GM18909 (cell line): ENCODE results near the gene RPS28.
"Not testable (repeated sequence)": the region's sequence is repeated elsewhere in the genome, so short reads cannot be mapped to it uniquely, and the experiment has no call there.

Source experiments
- ATAC-seq: cut with Tn5 transposase; IDR thresholded peaks from one replicate; pipeline ENCODE4 v1.9.1; 2021; ENCODE audit warnings: mild to moderate bottlenecking; ENCODE audit not compliant: unreplicated experiment, poor library complexity

RPS28 gene

DNA sequence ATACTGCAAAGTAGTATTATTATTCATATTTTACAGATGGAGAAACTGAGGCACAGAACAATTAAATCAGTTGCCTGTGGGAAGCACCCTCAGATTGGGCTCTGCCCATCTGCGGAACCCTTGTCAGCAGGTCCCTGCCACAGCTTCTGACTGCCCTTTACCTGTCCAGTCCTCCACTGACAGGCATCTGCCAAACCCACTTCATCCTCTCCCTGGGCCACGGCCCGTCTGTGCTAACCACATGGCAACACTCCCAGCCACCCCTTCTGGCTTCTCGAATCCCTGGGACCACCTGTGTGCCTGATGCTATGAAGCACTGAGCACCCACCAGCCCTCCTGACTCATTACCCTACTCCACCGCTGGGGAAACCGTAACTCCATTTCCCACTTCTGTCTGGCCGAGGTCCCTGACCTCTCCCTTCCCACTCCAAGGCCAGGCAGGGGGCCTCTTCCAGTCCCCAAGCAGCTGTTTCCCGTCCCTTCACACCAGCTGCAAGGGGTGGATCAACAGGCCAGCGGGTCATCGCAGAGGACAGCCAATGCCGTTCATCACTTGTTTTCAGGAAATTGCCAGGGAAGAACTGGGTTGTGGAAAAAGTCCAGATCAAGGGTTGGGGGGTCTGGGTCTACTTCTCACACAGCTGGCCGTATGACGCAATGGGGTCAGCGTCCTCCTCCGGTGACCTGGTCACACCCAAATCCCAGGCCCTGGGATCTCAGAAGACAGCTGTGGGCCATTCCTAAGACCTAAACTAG is 19.2 kb downstream of the RPS28 start:
- ATAC-seq, result no peak

DNA sequence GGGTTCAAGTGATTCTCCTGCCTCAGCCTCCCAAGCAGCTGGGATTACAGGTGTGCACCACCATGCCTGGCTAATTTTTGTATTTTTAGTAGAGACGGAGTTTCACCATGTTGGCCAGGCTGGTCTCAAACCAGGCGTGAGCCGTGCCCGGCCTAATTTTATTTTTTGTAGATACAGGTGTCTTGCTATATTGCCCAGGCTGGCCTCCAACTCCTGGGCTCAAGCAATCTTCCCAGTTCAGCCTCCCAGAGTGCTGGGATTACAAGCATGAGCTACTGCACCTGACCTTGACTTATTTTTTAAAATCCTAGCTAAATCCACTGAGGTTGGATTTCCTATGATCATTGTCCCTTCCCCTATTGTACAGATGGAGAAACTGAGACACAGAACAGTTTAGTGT is 20.2 kb downstream of the RPS28 start:
- ATAC-seq, result not testable (repeated sequence)

DNA sequence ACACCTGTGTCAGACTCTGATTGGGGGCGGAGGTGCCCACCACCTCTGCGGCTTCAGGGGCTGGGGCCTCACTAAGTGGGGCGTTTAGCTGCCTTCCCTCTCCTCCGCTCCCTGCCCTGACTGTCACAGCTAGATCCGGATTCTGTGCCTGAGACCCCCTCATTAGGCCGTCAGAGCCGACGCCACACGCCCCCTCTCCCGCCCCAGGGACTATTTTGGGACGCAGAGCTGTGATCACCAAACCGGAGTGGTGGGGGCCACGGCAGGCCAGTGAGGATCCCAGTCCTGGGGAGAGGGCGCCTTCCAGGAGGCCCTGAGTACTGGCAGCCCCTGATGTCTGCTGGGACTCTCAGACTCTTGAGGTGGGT is 21.0 kb downstream of the RPS28 start:
- ATAC-seq, result no peak

DNA sequence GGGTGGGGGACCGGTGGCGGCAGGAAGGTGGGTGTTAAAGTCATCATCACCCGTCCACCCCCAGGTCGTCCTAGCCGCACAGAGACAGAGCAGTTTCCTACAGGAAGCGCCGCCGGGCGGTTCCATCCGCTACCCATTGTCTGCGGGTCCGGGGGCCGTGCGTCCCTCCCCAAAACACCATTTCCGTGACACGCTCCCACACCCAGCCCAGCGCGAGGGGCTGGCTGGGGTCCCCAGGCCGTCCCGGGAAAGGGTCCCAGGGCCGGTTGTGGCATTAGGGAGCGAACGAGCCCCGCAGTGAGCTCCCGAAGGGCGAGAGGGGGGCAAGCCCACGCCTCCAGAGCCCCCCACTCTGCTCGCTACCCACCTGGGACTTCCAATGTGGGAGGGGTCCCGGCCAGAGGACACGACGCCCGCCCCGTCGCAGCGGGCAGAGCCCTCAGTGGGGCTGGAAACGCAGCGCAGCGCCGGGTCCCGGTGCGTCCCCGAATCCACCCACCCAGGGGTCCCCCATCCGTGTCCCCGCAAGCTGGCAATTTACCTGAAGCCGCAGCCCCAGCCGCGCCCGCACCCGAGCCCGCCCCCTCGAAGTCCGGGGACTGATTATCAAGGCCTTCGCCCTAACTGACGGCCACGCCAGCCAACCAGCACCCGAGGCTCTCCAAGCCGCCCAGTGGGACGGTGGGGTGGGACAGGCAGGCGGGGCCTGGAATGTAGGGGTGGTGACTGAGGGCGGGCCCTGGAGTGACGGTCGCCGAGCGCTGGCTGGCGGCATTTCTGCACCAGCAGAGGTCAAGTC is 21.6 kb downstream of the RPS28 start, which contains the start of gene KANK3:
TSS of gene KANK3 (minus strand) at position 579 of the 799 bp plus-strand sequence. CDS start 5,434 bp downstream, outside the sequence.
- ATAC-seq, result peak; percentile 86

DNA sequence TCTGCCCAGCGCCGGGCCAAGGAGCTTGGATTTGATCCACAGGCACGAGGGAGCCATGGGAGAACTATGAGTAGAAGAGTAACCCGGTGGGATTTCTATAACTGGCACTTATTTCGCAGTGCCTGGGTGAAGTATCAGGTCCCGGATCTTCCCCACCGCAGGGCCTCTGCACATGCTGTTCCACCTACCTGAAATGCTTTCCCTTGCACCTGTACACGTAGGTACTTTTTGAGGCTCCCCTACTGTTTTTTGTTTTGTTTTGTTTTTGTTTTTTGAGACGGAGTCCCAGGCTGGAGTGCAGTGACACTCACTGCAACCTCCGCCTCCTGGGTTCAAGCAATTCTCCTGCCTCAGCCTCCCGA is 22.2 kb downstream of the RPS28 start:
- ATAC-seq, result no peak

DNA sequence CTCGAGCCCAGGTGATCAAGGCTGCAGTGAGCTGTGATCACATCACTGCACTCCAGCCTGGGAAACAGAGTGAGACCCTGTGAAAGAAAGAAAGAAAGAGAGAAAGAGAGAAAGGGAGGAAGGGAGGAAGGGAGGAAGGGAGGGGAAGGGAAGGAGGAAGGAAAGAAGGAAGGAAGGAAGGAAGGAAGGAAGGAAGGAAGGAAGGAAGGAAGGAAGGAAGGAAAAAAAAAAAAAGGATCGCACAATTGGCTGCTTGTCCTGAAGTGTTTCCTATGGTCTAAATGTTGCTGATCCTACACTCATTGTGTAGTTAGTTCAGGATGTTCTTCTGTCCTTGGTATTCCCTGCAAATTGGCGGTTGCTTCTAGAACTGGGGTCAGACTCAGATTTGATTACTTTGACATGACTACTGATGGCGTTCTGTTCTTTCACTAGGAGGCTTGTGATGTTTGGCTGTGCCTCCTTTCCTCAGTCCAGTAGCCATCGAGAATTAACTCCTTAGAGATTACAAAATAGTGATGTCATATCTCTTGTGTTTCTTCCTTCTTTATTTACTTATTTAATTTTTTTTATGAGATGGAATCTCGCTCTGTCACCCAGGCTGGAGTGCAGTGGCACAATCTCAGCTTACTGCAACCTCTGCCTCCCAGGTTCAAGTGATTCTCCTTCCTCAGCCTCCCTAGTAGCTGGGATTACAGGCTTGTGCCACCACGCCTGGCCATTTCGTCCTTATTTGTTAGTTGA is 28.5 kb downstream of the RPS28 start:
- ATAC-seq, result not testable (repeated sequence)

DNA sequence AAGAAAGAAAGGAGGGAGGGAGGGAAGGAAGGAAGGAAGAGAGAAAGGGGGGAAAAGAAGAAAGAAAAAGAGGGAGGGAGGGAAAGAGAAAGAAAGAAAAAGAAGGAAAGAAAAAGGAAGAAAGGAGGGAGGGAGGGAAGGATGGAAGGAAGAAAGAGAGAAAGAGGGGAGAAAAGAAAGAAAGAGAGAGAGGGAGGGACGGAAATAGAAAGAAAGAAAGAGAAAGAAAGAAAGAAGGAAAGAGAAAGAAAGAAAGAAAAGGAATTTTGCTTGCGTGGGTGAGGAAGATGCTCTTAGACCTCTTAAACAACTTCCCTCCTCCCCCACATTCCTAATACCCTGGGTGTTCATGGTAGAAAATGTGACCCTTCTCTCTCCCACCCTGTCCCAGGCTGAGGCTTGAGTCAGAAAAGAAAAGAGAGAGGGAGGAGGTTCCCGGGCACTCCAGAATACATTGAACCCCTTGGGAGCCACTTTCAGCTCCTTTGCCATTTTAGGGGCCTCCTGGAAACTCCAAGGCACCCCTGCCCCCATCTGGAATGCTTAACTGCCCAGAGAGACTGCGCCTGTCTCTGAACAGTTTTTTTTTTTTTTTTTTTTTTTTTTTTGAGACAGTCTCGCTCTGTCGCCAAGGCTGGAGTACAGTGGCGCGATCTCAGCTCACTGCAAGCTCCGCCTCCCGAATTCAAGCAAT is 31.0 kb downstream of the RPS28 start:
- ATAC-seq, result no peak

DNA sequence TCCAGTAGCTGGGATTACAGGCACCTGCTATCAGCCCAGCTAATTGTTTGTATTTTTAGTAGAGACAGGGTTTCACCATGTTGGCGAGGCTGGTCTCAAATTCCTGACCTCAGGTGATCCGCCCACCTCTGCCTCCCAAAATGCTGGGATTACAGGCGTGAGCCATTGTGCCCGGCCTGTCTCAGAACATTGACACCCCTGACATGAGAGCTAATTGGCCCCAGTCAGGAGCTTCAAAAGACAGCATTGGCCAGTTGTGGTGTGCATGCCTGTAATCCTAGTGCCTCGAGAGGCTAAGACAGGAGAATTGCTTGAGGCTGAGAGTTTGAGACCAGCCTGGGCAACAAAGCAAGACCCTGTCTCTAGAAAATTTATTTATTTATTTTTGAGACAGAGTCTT is 31.5 kb downstream of the RPS28 start:
- ATAC-seq, result not testable (repeated sequence)

DNA sequence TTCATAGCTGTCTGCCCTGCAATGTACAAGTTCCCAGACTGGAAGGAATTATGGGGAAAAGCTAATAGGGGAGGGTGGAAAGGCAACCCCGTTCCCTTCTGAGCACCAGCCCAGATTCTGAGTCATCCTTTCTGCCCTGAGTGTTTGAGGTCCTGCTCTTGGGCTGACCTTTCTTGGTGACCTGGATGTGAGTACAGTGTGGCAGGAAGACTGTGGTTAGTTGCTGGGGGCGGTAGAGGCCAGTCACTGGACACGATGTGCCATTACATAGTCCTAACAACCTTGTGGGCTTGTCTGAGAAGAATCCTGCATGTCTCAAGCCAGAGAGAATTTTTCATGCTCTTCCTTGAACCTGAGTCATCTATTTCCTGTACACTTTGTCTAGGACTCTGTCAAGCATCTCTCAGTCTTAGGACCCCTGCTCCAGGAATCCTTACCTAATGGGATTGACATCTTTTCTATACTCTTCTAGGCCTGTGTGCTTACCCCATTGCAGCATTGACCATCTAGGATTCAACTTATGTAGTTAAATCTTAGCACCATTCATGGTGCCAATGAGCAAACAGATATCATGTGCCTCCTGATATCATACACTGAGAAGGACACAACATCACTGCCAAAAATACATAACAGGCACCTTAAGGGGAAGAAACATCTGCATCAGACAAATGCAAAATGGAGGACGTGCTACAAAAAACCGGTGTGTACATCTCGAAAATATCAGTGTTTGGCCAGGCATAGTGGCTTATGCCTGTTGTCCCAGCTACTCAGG is 34.5 kb downstream of the RPS28 start:
- no peak for ATAC-seq

DNA sequence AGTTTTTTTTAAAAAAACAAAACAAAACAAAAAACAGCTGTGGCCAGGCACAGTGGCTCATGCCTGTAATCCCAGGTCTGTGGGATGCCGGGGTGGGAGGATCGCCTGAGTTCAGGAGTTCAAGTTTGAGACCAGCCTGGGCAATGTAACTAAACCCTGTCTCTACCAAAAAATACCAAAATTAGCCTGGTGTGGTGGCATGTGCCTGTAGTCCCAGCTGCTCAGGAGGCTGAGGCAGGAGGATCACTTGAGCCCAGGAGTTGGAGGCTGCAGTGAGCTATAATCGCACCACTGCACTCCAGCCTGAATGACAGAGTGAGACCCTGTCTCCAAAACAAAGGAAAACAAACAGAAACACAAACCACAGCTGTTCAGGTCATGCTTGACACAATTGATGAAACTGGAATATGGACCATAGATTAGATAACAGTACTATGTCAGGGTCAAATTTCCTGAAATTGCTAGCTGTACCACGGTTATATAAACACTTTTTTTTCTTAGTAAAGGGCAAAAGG is 35.8 kb downstream of the RPS28 start:
- no peak for ATAC-seq

DNA sequence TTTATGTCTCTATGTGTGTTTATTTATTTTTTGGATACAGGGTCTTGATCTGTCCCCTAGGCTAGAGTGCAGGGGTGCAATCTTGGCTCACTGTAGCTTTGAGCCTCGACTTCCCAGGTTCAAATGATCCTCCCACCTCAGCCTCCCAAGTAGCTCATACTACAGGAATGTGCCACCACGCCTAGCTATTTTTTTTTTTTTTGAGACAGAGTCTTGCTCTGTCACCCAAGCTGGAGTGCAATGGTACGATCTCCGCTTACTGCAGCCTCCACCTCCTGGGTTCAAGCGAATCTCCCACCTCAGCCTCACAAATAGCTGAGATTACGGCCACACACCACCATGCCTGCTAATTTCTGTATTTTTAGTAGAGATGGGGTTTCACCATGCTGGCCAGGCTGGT is 37.7 kb downstream of the RPS28 start:
- no peak for ATAC-seq

DNA sequence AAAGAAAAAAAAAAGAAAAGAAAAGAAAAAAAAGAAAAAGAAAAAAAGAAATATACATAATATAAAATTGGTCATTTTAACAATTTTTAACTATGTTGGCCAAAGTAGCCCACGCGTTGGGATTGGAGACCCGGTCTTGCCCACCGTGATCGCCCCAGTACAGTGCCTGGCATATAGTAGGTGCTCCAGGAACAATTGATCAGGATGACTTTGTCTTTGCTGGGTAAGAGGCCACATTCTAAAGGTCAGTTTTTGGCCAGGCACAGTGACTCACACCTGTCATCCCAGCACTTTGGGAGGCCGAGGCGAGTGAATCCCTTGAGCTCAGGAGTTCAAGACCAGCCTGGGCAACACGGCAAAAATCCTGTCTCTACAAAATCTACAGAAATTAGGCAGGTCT is 38.9 kb downstream of the RPS28 start:
- no peak for ATAC-seq

DNA sequence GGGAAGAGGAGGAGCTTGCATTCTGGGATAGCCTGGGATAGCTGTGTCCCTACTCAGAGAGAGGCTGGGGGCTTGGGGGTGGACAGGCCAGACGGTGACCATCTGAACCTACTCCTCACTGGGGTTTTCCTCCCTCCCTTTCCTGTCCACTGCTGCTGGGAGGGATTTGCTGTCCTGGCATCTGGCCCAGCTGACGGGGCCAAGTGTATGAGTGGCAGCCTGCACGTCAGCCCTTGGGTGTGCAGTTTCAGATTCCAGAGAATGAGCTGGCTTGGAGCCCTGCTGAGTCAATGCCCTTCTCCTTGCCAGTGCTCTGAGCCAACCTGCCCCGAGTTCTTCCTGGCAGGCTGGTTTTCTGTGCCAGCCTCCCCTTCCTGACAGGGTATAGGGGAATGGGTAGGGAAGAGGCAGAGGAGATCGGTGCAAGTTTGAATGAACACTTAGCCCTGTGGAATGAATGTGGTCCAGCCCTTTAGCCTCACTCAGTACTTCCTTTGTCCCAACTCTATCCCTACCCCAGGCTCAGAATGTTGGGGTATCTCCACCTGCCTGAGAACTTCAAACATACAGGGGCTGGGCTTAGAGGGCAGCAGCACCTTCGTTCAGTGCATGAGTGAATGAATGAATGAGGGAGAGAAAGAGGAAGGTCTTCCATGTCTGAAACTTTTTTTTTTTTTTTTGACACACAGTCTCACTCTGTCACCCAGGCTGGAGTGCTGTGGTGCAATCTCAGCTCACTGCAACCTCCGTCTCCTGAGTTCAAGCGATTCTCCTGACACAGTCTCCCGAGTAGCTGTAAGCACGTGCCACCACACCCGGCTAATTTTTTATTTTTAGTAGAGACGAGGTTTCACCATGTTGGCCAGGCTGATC is 40.9 kb downstream of the RPS28 start:
- ATAC-seq, result no peak

DNA sequence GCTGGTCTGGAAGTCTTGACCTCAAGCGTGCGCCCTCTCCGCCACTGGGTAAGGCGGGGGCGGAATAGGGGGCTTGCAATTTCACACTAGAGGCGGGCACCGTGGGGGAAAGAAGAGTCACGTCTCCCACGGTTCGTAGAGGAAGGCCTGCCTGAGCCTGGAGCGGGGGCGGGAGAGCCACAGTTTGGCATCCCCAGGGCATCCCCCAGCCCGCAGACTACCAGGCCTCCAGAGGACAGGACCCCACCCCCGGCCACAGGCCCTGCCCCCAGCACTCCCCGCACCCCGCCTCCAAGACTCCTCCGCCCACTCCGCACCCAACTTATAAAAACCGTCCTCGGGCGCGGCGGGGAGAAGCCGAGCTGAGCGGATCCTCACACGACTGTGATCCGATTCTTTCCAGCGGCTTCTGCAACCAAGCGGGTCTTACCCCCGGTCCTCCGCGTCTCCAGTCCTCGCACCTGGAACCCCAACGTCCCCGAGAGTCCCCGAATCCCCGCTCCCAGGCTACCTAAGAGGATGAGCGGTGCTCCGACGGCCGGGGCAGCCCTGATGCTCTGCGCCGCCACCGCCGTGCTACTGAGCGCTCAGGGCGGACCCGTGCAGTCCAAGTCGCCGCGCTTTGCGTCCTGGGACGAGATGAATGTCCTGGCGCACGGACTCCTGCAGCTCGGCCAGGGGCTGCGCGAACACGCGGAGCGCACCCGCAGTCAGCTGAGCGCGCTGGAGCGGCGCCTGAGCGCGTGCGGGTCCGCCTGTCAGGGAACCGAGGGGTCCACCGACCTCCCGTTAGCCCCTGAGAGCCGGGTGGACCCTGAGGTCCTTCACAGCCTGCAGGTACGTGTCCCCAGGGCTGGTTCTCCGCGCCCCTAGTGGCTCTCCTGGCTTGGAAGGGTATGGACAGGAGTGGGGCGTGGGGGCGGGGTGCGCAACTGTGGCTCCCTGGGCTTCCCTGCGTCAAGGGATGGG is 42.8 kb downstream of the RPS28 start, which contains the start of gene ANGPTL4:
TSS of gene ANGPTL4 (plus strand) at position 353 of the 969 bp plus-strand sequence. CDS start at position 520, 167 bp downstream.
- ATAC-seq, result no peak

DNA sequence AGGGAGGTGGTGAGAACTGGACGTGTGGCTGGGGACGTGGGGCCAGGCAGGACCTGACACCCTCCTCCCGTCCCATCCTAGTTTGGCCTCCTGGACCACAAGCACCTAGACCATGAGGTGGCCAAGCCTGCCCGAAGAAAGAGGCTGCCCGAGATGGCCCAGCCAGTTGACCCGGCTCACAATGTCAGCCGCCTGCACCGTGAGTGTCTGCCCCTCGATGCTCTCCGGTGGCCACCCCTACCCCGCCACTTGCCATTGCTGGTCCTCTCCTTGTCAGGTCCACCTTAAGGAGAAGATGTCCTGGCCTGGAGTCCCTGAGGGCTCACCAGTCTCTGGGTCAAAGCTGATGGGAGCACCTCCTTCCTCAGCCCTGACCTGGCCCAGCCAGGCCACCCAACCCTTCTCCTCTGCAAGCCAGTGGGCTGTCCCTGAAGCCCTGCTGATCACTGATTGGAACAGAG is 44.9 kb downstream of the RPS28 start:
- ATAC-seq, result no peak

DNA sequence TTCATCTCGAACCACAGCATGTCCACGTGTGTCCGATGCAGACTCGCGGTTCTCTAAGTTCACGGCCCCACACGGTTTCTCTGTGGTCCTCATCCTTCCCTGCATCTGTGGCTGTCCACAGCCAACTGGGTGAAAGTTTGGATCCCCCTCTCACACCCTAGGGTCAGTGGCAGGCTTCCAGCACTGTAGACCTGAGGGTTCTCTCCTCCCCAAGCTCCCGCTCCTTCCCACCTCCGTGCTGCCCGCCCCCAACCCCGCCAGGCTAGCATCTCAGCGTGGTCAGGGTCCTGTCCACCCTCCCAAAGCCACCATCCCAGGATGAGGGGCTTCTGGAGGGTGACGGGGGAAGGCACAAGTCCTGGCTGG is 45.6 kb downstream of the RPS28 start:
- ATAC-seq, result no peak

DNA sequence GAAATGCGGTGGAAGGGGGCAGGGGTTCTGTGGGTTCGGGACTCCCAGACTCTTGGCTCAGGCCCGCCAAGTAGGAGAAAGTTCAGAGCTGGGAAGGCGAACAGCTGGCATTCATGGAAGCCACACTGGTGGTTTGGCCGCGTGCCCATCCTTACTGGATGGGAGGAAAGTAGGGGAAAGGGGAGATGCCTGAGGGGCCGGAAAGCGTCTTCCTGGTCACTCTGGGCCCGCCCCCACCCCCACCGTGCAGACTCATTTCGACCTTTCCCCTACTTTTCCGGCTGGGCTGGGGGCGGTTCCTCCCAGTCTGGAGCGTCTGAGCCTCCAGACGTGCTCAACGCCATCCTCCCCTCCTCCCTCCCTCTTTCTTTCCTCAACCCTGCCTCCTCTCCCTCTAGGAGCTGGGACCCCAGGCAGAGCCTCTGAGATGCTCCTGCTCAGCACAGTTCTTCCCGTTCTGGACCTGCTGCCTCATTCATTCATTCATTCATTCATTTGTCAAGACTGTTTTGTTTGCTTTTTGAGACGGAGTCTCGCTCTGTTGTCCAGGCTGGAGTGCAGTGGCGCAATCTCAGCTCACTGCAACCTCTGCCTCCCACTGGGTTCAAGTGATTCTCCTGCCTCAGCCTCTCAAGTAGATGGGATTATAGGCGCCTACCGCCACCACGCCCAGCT is 46.2 kb downstream of the RPS28 start:
- no peak for ATAC-seq
